ENCODE results near the gene MTCH2. TPM values are rescaled to one million over a fixed set of nuclear protein-coding genes. Genes with fewer than 3 reads are reported as not detected.

Gene MTCH2
- polyA plus RNA-seq, 5 donors, result 54.0 to 69.7 (median 62.9) TPM

DNA sequence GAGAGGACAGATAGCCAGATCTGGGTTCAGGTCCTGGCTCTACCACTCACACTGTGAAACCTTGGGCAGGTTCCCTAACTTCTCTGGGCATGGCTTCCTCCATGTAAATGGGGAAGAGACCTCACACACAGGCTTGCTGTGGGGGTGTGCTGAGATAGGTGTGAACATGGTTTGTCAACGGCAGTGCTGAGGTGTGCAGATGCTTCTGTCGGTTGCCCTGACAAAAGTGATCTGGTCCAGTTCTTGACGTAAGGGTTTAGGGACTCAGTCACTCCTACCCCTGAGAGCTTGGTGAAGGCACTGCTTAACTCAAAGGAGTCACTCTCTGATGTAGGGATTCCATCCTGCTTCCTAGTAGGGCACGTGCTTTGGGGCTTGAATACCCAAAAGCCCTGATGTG is 50.1 kb downstream of the MTCH2 start:
- no peak for DNase-seq

DNA sequence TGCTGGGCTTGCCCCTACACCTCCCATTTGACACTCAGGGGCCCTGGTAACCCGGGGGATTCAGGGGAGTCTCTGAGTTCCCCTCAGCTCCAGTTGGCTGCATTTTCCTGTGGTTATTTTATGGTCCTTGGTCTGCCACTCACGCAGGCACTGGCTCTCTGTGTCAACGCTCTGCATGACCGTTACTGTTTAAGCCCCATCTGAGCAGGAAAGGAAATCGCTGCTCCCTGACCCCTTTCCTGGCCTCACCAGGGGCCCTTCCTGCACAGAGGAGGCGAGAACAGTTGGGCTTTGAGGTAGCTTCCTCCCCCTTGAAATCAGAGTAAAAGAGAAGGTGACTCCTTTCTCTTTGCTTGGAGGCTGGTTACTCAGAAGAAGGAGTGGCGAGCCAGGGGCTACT is 50.6 kb downstream of the MTCH2 start:
- no peak for DNase-seq

DNA sequence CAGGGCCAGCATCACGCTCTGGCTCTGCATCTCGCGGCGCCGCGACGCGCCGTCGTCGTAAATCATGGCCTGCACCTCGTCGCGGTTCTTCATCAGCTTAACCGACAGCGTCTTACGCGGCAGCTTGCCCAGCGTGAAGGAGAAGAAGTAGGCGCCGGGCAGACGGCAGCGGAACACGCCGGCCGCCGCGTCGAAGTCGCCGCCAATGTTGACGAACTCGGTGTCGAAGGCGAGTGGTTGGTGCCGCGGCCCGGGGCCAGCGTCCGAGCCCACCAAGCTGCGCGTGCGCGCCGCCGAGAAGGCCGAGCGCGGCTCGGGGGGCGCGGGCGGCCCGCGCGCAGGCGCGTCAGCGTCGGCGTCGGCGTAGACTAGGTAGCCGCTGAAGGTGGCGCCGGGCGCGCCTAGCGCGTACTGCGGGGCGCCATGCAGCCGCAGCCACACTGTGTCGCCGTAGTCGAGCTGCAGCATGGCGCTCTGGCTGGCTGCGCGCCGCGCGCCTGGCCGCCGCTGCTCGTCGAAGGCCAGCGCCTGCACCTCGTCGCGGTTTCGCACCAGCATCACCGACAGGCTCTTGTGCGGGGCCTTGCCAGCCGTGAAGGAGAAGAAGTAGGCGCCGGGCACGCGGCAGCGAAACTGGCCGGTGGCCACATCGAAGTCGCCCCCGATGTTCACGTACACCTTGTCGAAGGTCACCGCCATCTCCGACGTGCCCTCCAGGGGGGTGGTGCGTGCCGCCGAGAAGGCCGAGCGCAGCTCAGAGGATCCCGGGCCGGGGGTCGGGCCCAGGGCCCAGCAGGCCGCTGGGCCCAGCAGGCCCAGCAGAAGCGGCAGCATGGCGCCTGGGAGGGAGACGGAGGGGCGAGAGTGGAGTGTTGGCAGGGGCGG is 52.1 kb downstream of the MTCH2 start:
- DNase-seq, result peak; percentile 58 to 59

DNA sequence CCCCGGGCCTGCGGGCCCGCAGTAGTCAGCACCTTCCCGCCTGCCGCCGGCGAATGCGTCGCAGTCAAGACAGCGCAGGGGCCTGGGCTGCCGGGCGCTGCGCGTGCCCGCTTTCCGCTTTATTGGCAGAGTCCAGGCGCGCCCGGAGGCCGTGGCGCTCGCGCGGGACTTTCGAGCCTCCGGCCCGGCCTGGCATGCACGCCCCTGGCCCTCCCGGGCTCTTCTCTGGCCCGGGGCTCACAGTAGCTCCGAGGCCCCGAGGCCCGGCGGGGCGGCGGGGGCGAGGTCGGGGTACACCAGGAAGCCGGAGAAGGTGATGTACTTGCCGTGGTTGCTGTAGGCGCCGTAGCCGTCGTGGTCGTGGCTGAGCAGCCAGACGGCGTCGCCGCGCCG is 52.8 kb downstream of the MTCH2 start:
- peak in 1 of 2 donors; percentile 41 for DNase-seq

DNA sequence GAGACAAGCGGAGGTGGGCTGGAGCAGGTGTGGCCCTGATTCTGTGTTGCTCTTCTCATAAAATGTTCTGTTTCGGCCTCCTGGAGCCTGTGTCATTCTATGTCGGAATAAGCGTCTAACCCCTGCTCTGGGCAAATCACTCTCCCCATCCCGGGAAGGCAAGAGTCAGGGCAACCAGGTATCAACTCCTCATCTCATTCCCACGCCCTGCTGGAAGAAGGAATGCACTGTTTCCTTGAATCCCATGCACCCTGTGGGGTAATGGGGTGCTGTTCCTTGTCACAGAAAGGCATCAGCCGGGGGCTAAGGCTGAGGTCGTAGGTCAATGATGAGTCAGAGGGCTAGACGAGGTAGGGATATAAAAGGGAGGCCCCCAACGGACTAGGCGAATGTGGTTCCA is 53.2 kb downstream of the MTCH2 start:
- no peak for DNase-seq

DNA sequence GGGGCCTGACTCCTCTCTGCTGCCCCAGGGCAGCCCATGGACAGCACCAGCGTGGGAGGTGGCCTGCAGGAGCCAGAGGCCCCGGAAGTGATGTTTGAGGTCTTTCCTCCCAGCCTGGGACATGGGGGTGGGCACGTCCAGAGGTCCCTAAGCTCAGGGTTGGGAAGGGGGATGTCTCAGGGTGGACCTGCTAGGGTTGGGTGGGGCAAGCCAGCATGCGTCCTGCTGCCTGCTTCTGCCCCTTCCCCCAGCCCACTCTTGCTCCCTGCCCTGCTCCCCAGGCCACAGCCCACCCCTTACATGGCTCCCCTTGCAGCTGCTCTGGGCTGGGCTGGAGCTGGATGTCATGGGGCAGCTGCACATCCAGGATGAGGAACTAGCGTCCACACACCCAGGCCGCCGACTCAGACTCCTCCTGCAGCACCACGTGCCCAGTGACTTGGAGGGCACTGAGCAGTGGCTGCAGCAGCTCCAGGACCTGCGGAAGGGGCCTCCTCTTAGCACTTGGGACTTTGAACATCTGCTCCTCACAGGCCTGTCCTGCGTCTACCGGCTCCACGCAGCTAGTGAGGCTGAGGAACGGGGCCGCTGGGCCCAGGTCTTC is 54.5 kb downstream of the MTCH2 start:
- DNase-seq, result no peak

DNA sequence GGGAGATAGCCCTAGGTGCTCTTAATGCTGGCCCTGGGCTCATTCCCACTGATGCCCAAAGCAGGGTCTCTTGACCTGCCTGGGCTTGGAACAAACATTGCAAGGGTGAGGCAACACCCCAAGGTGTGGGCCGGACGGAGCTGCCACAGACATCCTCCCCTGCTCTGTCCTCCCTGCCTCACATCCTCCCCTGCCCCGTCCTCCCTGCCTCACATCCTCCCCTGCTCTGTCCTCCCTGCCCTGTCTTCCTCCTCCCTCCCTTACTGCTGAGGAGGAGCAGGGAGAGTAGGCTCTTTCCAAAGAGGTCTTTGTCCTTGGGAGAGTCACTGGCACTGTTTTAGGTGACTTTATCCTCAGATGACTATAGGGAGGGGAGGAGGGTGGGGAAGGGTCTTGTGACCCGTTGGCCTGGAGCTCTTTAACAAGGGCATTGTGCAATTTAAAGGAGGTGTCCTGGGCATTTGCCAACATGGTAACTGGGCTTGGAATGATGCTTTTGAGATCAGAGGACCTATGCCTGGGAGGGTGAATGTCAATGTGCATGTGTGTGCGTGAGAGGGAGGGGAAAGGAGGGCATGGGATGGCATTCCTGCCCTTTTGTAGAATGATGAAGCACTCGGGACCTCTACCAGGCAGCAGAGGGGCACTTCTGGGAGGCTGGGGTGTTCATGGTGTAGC is 55.2 kb downstream of the MTCH2 start:
- DNase-seq, result no peak

DNA sequence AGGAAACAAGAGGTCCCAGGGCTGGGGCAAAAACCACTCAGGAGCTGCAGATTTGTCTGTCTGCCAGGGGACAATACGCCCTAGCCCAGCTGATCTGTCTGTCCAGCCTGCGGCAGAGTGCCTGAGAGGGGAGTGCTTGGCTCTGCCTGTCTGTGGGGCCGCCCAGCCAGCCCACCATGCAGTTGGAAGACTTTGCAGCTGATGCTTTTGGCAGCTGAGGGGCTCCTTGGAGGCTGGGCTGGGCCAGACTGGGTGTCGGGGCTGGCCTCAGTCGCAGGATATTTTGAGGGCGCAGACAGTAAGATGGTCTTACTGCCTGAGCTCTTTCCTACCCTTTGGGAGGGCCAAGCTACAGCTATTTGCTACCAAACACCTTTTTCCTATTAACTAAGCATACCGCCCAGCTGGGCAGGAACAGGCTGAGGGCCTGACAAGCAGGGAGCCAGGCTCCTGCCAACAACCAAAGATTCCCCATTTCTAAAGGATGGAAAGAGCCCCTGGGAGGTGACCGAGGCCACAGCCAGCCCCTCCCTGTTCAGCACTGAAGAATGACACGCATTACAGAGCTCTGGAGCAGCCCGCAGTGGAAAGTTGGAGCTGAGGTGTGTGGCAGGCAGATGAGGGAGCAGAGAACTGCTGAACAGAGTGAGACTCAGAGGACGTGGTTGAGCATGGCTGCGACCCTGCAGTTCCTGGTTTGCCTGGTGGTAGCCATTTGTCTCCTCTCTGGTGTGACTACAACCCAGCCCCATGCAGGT is 56.1 kb downstream of the MTCH2 start, which contains the start of gene FAM180B:
FAM180B (plus strand) TSS at position 581 of the 758 bp plus-strand sequence; CDS start at position 672, 91 bp downstream.
- DNase-seq, result no peak

DNA sequence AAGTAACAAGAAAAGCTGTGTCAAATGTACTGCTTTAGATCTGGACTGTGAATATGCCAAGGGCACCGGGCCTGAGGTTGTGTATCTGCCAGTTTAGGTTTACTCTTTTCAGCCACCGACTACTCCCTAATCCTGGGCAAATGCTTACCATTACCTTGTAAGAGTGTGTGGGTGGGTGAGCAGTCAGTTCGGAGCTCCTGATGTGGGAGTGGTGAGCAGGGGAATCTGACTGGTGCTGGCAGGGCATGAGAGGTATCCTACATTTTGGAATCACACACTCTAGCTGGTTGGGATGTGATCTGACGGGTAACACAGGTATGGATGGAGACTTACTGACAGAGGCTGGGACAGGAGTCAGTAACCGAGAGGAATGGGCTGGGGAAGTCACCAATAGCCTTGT is 58.5 kb downstream of the MTCH2 start:
- no peak for DNase-seq

DNA sequence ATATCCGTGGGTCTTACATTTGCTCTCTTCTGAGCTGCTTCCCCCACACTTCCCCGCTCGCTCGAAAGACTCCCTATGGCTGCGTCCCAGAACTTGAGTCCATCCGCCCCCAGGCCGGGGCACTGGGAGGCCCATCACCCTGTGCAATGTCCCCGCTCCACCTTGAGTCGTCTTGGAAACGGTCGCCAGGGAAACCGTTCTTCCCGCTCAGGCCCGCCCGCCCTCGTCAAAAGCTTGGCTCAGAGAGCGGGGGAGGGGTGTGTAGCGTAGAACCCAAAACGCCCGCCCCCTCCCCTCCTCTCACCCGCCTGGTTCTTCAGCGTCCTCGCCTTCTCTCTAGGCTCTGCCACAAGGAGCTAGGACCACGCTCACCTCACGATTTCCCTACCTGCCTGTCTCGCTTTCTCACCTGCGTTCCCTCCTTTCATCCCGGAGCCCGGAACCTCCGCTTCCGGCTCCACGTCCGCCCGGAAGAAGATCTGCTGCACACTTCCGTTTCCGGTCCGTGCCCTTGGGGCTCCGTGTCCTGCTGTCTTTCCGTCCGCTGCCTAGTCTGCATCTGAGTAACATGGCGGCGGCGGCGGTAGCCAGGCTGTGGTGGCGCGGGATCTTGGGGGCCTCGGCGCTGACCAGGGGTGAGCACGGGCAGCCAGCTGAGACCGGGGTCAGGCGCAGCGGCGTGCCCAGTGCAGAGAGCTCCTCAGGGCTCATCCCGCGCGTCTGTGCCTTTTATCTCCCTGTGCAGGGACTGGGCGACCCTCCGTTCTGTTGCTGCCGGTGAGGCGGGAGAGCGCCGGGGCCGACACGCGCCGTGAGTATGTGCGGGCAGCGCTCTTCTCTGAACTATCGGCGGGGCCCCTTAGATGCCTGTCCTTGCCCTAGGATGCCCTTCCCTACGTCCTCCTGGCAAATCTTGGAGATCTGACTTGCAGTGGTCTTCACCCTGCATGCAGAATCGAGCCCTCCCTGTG is 63.5 kb downstream of the MTCH2 start, which contains the start of the genes KBTBD4 and NDUFS3:
KBTBD4 (minus strand) TSS at position 447 of the 971 bp plus-strand sequence; CDS start at position 428, 19 bp downstream.
NDUFS3 (plus strand) TSS at position 551 of the 971 bp plus-strand sequence; CDS start at position 569, 18 bp downstream.
- DNase-seq, result peak; percentile 92 to 93

DNA sequence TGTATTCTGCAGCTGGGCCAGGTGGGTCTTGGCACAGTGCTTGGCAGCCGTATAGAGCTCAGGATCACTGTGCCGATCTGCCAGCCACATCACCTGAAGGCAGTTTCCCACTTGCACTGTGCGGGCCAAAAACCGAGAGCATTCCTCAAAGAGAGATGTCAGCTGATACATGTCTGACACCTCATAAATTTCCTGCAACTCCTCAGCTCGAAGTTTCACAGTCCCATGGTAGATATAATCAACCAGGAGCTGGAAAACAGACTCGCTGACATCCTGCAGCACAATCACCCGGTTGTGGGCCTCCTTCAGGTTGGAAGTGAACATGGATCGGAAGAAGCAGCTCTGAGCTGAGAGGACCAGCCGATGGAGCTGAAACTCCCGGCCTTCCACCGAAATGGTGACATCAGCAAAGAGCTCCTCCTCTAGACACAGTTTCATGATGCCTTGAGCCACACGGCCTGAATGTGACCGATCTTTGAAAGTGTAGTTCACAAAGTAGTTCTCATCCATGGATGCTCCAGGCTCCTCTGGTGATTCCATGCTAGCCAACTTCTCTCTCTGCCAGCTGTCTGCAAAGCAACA is 64.8 kb downstream of the MTCH2 start:
- no peak for DNase-seq

DNA sequence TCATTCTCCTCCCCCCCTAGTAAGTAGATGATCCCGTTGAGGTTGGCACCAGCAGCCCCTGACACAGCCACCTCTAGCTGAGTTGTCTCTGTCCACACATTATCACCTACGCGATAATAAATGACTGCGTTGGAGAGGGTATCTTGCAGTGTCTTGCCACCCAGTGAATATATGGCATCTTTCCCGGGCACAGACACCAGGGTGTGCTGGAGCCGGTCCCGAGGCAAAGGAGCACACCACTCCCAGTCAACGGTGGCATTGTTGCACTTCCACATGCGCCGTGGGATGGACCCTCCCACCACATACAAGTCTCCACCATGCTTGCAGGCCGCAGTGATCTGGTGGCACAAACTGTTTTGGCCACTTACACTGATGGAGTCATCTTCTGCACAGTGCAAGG is 69.0 kb downstream of the MTCH2 start:
- no peak for DNase-seq

DNA sequence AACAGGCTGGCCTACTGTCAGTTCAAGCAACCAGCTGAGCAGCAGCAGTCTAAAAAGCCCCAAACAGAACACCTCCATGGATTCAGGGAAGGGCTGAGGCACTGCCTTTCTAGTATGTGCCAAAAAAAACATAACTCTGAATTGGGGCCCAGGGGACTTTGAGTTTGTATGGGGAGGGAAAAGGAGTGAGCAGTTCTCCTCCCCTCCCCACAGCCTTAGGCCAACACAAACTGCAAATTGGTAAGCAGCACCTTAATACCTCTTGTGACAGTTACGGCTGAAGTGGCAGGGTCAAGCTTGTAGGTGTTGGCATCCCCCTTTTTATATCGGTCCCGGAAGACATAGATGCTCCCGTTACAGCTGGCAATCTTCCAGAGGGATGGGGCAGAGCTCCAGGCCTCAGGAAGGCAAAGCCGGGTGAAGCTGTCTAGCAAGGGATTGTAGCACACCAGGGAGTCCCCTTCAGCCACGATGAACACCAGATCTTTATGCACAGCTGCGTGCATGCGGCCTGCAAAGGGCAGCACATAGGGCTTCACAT is 69.6 kb downstream of the MTCH2 start:
- DNase-seq, result no peak

DNA sequence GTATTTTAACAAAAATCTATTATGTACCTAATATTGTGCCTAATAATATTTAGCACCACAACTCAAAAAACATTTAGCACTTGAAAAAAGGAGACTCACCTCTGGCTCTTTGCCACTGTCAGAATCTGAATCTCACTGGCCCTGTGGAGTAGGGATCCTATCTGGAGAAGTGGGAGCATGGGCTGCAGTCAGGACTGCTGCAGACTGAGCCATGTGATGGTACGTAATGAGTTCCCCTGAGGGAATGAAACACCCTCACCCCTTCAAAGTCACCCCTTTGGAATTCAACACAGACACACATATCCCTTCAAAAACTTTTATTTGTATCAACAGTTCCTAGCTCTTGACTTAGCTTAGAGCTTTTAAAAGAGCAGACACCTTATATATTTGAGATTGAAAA is 70.5 kb downstream of the MTCH2 start:
- no peak for DNase-seq

DNA sequence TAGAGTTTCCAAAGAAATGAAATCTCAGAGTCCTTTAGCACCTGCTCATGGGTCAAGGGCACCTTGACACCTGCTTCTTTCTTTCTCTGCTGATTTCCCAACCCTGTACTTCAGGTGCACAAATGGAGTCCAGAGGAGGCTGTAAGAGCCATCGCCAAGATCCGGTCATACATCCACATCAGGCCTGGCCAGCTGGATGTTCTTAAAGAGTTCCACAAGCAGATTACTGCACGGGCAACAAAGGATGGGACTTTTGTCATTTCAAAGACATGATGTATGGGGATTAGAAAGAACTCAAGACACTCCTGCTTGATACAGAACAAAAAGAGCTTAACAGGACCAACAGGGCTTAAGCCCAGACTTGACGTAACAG is 71.0 kb downstream of the MTCH2 start:
- no peak for DNase-seq

DNA sequence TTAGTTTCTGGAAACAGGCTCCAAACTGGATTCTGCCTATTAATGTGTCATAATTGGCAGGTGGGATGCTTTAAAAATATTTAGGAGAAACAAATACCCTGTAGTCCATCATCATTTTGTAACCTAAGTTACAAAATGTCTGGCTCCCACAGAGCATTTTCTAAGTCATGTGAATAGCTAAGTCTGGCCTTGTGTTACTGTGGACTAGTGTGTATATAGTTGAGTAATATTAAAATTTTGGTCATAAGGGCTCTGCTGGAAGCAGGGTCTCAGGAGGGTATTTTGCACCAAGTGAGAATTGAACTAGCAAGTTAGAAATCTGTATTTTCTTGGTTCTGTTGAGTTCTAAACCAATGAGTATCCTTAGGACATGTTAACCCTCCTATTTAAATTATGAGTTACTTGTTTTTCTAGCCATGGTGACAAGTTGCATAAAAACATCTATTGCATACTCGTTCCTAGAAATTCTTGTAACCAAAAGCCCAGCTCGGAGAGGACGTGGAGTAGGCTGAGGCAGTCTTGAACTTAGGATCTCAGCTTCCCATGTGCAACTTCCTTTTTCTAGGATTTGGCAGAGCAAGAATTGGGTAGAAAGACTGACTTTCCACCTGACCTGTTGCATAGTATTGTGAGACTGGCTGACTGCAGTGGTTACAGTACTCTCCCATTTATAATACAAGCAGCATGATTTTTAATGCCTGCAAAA is 71.6 kb downstream of the MTCH2 start:
- DNase-seq, result no peak

DNA sequence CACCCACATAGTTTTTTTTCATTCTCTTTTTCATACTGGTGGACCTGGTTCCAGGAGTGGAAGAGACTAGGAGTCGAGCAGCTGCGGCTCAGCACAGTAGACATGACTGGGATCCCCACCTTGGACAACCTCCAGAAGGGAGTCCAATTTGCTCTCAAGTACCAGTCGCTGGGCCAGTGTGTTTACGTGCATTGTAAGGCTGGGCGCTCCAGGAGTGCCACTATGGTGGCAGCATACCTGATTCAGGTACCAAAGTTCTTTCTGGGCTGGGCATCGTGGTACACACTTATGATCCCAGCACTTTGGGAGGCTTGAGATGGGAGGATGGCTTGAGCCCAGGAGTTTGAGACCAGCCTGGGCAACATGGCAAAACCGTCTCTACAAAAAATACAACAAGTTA is 72.7 kb downstream of the MTCH2 start:
- no peak for DNase-seq

Measured in right lung (tissue), 5 donors.